Stomach smooth muscle (tissue), 2 donors: ENCODE results near the gene GPRIN1.
"Not testable (repeated sequence)": the region's sequence is repeated elsewhere in the genome, so short reads cannot be mapped to it uniquely, and the experiment has no call there.

Experiments
- H3K27ac ChIP-seq: one replicate; pipeline ENCODE4 v1.7.0; 2013; ENCODE audit warnings: mild to moderate bottlenecking, low read length, inconsistent platforms
- H3K27me3 ChIP-seq, 2 donors: one replicate each; pipeline ENCODE4 v1.7.0; 2013; ENCODE audit warnings: low read length in 2 of 2; ENCODE audit not compliant: insufficient read depth in 2 of 2, control insufficient read depth in 1 of 2
- H3K36me3 ChIP-seq, 2 donors: one replicate each; pipeline ENCODE4 v1.7.0; 2013; ENCODE audit warnings: low read length in 2 of 2; ENCODE audit not compliant: control insufficient read depth in 2 of 2, insufficient read depth in 2 of 2
- H3K4me1 ChIP-seq: one replicate; pipeline ENCODE4 v1.7.0; 2013; ENCODE audit warnings: low read length; ENCODE audit not compliant: control insufficient read depth, insufficient read depth
- H3K4me3 ChIP-seq, 2 donors: one replicate each; pipeline ENCODE4 v1.7.0; 2013; ENCODE audit warnings: low read length in 2 of 2
- H3K9ac ChIP-seq, 2 donors: one replicate each; pipeline ENCODE4 v1.7.0; 2013; ENCODE audit warnings: low read length in 2 of 2, mild to moderate bottlenecking in 1 of 2
- H3K9me3 ChIP-seq, 2 donors: one replicate each; pipeline ENCODE4 v1.7.0; 2013; ENCODE audit warnings: low read length in 2 of 2; ENCODE audit not compliant: control insufficient read depth in 2 of 2
- donor health status: healthy.
- donor health status: Pancreatic carcinoma.

Gene GPRIN1

GRCh38 chr5:176550937-176551336 lies 59.0 kb downstream of the GPRIN1 start:
- H3K27ac ChIP-seq, H3K36me3 ChIP-seq, H3K4me3 ChIP-seq, H3K4me1 ChIP-seq, H3K9me3 ChIP-seq, H3K9ac ChIP-seq: not testable (repeated sequence)
- peaks cover 16 to 19% of the 10 kb centered on the region in 2 donors for H3K27me3 ChIP-seq

GRCh38 chr5:176550275-176550831 lies 59.6 kb downstream of the GPRIN1 start:
- Histone ChIP-seq H3K4me1 (peaks cover 3% of the 10 kb centered on the region), H3K27me3 (peaks cover 16 to 19% of the 10 kb centered on the region in 2 donors), H3K27ac (no peak overlapping the region), H3K9ac (no peak overlapping the region), H3K36me3 (no peaks in the 10 kb centered on the region), H3K4me3 (no peak overlapping the region), H3K9me3 (no peaks in the 10 kb centered on the region)

GRCh38 chr5:176549871-176550270 lies 60.1 kb downstream of the GPRIN1 start:
- Histone ChIP-seq H3K36me3 (no peaks in the 10 kb centered on the region), H3K9ac (no peak overlapping the region), H3K4me1 (peaks cover 3% of the 10 kb centered on the region), H3K9me3 (no peaks in the 10 kb centered on the region), H3K27ac (no peak overlapping the region), H3K27me3 (peaks cover 16 to 19% of the 10 kb centered on the region in 2 donors), H3K4me3 (no peak overlapping the region)

- H3K36me3 ChIP-seq, result no peaks in the 10 kb centered on the region
- peaks cover 16% of the 10 kb centered on the region in 2 donors for H3K27me3 ChIP-seq
- H3K9ac ChIP-seq, result no peak within 1 kb of the TSS
- H3K9me3 ChIP-seq, result no peaks in the 10 kb centered on the region
- H3K4me3 ChIP-seq, result no peak within 1 kb of the TSS
- H3K4me1 ChIP-seq, result peaks cover 3% of the 10 kb centered on the region
- no peak within 1 kb of the TSS for H3K27ac ChIP-seq
These were observed 61.0 kb downstream of the GPRIN1 start, which contains the start of gene CDHR2 for GRCh38 chr5:176548967-176549444. TSS of gene CDHR2 (plus strand) at chr5:176549342. CDS start at chr5:176565353, 16,011 bp downstream.

GRCh38 chr5:176547802-176548201 lies 62.2 kb downstream of the GPRIN1 start:
- no peak overlapping the region for H3K9ac ChIP-seq
- H3K4me1 ChIP-seq, result peaks cover 11% of the 10 kb centered on the region
- H3K9me3 ChIP-seq, result no peaks in the 10 kb centered on the region
- no peak overlapping the region for H3K4me3 ChIP-seq
- no peaks in the 10 kb centered on the region for H3K36me3 ChIP-seq
- no peak overlapping the region for H3K27ac ChIP-seq
- peaks cover 9 to 11% of the 10 kb centered on the region in 2 donors for H3K27me3 ChIP-seq
